UCSD-AML1 (cell line): ENCODE measurements around the gene CYP27C1.

Experiments used
- DNase-seq: peaks from one replicate; lab custom pipeline; 2025; ENCODE audit not compliant: unreplicated experiment; lab: John Stamatoyannopoulos, UW

CYP27C1 gene

DNA sequence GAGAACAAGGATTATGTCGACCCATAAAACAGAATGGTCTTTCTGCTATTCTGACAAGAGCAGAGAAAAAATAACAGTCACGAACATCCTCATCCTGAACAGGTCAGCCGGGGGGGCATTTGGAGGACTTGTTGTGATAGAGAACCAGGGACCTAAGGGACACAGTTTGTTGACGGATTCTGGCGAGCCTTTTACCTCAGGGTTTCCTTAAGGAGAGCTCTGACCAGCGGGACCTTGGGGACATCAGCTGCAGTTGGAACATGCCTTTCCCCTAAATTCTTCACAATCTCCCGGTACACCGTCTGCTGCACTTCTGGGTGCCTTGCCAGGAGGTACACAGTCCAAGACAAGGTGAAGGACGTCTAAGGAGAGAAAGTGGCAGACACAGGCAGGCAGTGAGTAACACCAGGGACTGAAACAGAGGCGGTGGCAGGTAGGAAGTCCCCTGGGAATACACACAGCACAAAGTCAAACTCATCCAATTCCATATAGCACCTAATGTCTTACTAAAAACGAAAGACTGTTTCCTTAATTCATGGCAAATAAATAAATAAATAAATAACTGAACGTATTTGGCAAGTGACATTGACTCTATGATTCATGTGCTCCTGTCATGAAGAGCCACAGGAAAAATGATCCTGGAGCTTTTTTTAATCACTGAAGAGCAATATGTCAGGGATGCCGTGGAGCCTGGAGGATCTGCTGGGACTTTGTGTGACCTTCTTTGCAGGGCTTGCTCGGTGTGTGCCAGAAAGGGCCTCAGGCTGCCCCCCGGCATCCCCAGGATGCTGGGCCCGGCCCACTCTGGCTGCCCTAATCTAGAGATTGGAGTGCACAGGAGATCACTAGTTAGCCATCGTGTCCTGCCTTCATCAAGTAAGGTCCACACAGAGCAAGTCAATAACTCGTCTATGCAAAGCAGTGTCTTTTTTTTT lies 24.7 kb downstream of the CYP27C1 start:
- DNase-seq = no peak

DNA sequence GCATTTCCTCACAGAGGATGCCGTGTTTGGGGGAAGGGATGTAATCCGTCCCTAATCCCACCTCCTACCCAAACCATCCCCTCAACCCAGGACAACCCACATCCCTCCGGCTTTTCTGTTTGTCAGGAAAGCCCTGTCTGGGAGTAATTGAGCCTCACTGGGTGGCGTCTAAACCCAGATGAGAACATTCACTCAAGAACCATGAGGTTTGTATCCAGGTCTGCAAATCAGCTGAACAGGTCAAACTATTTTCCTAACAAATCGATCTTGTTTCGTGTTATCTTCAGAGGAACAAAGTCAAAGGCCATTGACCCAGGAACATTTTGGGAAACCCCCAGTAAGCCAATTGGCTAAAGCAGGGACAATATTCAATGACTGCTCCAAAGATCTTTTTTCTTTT lies 25.7 kb downstream of the CYP27C1 start:
- no peak for DNase-seq

DNA sequence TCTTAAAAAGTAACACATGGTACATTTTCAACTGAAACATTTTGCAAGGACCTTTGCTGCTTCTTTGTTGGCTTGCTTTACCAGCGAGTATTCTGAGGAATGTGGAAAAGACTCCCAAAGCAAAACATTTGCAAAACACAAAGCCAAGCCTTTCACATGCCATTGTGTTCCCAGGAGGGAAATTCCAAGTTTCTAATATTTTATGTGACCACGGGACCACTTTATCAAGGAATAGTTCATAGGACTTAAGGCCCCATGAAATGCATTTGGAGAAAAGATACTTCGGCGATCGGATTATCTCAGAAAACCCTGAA lies 26.2 kb downstream of the CYP27C1 start:
- DNase-seq = no peak

DNA sequence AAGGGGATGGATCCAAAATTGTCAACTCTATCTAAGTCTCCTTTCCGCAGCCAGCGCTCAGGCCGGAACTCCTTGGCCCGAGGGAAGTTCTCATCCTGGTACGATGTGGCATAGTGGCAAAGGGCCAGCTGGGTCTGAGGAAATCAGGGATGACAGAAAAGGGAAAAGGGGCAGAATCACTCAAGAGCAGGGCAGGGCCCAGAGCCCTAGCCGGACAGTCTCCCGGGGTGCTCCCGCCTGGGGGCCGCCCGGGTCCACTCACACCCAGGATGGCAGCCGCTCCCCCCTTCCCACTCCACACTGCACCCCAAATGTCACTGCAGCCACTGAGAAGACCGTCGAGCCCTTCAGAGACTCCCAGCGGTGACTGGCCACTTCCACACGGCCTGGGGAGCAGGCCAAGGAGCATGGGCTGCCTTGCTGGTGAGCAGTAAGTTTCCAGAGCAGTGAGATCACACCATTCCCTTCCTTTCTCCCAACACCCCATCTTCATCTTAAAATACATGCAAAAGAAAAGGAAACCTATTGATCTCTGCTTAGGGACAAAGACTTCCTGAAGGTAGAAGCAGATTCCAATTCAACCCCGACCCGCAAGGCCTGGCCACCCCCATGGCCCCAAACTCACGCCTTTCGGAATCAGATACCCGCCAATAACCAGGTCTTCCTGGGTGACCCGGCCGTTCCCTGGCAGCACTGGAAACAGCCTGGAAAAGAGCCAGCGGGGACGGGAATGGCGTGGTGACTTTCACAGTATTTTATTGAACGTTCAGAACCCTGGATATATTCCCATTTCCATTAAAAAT lies 26.7 kb downstream of the CYP27C1 start:
- no peak for DNase-seq

DNA sequence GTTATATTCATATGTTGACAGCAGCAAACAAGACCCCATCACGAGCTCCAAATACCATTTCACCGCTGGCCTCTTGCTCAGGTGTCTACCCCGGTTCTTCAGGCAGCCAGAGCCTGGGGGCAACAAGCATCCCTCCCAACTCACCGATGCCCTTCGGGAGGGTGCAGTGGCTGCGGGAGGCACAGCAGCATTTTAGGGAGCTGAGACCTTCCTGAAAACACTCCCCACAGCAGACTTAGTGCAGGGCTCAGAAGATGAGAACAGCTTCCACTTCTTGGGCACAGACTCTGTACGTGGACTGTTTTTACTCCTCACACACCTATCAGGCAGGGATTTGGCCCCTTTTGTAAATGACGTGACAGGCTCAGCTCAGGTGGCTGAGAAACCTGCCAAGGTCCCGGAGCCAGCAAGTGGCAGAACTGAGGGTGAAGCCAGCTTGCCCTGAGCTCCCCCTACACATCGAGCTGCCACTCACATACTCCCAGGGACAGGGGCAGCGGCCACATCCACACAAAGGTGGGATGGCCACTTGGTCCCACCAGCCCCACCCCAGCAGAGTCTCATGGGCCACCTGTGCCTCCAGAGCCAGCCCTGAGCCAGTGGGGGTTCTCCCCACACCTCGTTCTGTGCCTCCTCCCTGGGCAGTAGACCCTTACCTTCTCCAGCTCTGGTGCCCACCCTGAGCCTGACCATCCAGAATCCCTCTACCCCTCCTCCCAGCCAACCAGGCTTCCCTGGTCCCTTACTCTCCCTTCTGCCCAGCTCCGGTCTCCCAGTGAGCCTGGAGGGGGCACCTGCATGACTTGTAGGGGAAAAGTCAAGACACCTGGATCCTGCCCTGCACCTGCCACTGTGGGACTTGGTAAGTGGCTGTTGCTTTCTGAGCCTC lies 28.5 kb downstream of the CYP27C1 start:
- no peak for DNase-seq

DNA sequence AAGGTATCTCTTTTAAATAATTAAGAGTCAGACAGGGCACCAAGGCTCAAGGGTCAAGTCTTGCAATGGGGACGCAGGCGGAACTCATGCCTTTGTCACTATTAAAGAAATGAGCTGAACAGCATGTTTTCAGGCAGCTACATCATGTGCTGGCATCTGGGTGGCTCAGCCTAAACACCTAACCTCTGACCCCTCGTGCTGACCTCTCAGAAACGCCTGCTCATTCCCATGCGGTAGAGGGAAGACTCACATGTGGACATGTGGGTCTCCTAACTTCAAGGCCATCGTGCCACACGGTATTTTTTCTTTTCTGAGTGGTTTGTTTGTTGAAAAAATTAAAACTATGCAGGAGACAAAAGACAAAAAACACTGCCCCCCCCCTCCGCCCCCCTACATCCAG lies 31.3 kb downstream of the CYP27C1 start:
- no peak for DNase-seq

DNA sequence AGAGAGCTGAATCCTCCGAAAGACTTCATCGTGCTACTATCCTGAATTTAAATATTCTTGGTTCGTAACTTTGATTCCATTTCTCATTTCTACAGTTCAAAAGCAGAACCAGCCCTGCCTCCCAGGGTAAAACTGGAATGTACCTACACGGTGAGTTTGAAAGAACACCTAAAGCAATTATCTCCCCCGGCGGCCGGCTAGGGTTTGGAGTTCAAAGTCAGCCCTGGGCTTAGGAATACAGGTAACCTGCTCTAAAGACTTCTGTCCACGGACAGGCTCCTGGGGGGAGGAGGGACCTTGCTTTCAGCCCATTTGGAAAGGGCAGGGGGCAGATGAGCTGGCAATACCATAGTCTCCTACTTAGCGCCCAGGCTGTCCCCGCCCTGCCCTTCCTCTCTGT lies 32.3 kb downstream of the CYP27C1 start:
- DNase-seq = no peak

DNA sequence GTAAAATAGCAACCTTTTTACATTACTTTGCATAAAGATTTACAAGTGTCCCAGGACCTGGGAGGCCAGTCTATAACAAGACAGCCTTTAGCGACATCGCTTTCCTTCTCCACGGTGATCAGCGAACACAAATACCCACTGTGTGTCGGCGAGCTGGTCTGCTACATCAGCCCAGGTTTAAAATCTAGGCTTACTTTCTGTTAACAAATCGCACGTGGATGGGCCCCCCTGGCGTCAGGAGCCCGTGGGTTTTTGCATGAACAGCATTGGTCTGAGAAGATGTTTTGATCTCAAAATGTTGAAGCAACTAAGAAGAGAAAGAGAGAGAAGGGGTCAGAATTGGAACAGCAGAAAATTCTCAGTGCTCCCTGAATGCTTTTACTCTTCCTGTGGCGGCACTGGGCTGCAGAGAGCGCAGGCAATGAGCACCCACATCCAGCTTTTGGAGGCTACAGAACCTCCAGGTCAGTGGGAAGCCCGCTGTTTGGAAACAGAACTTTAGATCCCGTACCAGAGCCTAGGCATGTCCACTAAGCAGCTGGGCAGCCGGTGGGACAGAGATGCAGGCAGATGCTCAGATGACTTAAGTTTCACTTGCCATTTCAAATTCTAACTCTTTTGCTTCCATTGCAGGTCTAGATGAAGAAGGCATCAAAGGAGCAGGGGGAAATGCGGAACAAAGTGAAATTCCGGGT lies 32.9 kb downstream of the CYP27C1 start:
- no peak for DNase-seq

DNA sequence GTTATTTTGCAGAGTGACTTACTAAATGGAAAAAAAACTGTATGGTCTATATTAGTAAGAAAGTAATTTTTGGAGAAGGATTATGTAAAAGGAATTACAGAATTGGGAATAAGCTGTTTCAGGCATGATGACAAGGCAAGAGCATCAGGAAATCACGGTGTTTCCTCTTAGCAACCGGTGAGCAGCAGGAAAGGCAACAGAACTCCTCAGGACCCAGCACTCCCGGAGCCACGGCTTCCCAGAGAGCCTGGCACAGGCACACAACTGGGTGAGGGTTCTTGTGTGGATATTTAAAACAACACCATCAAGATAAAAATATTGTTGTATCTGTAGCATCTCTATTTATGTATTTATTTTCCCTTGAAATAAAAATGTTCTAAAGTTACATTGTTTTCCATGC lies 34.4 kb downstream of the CYP27C1 start:
- no peak for DNase-seq

DNA sequence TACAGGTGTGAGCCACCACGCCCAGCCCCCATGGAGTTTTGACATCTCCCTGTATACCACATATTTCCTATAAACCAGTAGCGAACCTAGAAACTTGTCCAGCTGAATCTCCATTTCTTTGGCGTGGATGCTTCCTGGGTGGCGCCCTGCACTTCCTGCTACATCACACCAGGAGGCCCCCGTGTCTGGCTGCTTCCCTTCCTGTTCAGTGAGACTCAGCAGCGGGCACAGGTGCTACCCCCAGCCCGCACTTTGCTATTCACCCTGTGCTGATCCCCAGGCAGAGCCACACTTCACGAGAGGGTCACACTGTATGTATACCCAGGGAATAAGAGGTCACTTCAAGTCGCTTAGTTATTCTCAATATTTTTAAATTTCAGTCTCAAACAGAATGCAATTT lies 35.0 kb downstream of the CYP27C1 start:
- peak; percentile 26 for DNase-seq

DNA sequence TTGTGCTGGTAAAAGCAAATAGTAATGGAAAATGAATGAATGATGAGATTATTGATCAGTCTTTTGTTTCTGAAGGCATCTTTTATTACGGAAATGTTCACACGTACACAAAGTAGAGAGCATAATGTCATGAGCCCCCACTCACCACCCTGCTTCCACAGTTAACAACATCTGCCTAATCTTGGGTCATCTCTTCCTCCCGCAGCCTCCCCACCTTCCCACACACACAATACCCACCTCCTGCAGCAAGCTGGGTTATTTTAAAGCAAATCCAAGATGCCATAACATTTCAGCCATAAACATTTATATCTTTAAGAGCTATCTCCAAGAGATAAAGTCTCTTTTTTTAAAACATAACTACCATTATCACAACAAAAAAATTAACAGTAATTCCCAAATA lies 36.3 kb downstream of the CYP27C1 start:
- no peak for DNase-seq

DNA sequence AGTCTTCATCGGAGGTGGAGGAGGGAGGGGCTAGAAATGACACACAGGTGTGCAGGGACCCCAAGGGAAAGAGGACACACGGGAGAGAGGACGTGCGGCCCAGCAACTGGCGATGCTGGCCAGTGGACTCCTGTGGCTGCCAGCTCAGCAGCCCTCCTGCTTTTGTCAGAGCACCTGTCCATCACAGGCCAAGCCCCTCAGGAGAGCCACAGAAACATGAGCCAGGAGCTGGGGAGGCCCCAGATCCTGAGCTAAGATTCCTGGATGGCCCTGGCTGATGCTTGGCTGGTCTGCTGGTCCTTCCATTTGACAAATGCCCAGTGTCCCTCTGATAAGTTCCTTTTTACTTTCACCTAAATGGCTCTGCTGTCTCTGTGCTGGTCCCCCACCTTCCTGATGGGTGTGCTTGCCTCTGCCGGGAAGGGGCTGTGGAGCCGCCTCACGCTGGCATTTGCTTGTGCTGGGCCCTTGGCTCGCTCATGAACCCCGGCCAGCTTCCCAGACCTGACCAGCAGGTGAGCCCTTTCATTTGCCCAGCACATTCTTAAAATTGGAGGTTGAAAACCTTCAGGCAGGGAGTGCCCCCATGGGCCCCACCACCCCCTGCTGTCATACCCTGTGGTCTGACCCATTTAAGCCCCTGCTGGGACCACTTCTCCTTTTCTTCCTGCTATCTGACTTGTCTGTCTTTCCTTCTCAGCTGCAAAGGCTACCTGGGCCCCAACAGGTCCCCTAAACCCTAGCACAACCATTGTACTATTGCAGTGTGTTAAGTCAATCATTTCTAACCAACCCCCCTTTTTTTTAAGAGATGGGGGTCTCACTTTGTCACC lies 37.3 kb downstream of the CYP27C1 start:
- DNase-seq = no peak

DNA sequence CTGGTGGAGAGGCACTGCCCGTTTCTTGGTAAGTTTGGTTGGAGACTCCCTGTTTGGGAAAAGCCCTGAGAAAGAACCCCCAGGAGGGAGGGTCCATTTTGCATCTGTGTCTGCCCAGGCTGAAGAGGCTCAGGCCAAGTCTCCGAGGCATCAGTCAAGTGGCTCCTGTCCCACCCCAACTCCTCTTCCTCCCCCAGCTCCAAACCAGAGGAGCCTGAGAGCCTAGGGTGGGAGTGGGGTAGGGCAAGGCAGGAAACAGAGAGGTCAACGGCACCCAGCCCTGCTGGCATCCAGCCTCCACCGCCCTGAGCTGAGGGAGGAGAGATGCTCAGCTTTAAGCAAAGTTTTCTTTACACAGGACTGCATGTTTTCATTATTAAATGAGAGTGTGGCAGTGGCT lies 38.2 kb downstream of the CYP27C1 start:
- DNase-seq = no peak

DNA sequence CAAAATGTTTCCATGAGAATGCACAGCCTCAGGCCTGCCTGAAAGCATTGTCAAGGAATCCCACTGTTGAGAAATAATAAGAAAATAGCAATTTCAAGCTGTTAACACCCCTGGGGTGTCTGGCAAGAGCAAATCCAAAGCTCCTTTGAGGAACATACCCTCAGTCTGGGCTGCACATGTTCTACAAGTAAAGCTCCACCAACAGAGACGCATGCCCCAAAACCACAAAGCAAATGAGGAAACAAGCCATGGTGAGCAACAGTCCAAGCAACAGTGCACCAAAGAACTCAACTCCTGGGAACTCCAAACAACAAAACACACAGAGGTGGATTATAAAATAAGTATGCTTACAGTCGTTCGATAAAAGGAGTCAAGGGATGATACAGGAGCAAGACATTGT lies 40.3 kb downstream of the CYP27C1 start:
- no peak for DNase-seq

DNA sequence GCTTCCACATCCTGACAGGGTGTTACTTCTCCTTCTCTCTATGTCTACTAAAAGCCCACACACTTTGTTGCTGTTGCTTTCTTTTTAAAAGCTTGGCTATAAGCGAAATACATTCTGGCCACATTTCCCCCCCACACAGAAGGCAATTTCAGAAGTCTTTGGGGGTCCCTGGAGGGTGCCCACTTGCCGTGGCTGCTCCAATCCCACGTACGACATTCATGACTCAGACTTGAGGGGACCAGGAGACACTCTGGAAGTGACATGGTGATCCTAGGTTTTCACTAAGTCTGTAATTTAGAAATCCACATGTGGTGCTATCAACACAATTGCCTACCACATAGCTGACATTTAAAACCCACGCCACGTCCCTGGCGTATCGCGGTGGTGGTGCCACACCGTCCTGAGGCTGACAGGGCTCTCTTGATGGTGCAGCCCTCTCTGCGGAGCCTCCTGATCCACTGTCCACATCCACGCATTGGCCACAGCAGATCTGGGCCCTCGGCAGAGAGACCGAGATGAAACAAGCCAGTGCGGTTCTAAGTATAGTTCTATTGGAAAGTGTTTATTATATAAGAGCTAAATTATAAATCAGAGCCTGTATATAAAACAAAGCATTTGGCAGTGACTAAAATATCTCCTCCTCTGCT lies 42.4 kb downstream of the CYP27C1 start:
- DNase-seq = no peak

DNA sequence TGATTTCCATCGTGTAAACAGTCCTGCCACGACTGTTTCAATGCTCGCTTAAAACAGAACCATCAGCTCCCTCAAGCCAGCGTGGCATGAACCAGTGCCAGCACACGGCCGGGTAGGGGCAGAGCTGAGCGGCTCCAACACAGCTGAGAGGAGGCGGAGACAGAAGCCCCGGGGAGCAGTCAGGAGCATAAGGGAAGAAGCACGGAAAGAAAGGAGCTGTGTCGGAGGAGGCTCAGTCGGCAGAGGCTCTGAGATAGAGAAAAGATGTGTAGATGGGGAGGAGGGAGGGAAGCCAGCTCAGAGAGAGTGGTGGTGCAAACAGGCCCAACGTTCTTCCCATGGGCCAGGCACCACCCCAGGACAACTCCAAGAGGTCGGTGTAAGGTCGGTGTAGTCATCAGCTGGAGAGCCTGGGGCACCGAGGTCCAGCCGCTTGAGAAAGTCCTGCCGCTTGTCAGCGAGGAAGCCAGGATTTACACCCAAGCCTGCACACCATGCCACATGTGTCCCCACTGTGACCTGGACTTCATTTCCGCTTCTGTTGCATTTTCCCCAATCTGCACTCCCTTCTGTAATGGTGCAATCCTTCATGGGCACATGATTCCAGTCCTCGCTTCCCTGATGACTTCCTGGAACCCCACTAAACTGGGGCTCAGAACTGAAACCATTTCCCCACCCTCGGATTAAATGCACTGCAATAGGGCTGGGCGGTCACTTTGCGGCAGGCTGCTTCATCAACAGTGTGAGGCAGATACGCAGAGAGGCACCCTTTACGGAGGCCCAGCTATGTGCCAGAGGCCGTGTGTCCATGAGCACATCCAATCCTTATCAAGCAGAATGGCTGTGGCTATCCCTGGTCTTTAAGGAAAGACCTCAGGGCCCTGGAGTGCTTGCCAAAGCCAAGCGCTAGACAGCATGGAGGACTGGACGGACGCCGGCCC lies 43.5 kb downstream of the CYP27C1 start:
- no peak for DNase-seq

DNA sequence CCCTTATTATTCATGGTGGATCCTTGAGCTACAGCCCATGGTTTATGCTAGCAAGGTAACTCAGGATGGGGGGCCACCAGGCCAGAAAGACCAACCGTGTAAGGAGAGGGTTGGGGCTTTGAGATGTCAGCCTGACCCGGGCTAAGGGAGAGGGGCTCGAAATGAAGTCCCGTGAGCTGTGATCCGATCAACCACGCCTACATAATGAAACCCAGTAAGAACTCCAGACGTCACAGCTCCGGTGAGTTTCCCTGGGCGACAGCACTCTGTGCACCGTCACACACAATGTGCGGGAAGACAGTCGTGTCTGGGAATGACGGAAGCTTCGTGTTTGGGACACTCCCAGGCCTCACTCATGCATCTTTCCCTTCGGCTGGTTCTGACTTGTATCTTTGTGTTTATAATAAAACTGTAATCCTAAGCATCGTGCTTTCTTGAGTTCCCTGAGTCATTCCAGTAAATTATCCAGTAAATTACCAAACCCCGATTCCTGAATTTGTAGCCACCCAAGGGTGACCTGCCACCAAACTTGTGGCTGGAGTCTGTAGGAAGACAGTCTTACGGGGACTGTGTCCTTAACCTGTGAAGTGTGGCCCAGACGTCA lies 44.2 kb downstream of the CYP27C1 start:
- DNase-seq = no peak
